ENCODE measurements around the gene ACY1.

- TF ChIP-seq CTCF (conservative IDR thresholded peaks at IDR 0.05) (no peak), ZFX (IDR thresholded peaks at IDR 0.05) (no peak)
These were observed 20.3 kb upstream of the ACY1 start for GRCh38 chr3:51962854-51963530.

Measured in C4-2B (cell line).